GM18526 (cell line): ENCODE data around the gene ADAM15.

Experiments used
- POLR2A ChIP-seq: IDR thresholded peaks from 3 replicates; pipeline ENCODE4 v1.6.1; 2011; ENCODE audit not compliant: insufficient read length; ENCODE audit errors: extremely low read depth

The ADAM15 gene

GRCh38 chr1:155050560-155051341 is at the start of gene ADAM15:
Gene ADAM15 (plus strand): TSS chr1:155051316. CDS start chr1:155051387, 71 bp downstream.
- peak; percentile 40 for TF ChIP-seq POLR2A

- TF ChIP-seq POLR2A = no peak
Observed at GRCh38 chr1:155001425-155001674, 49.8 kb upstream of the ADAM15 start.

- TF ChIP-seq POLR2A = no peak
Observed at GRCh38 chr1:155001675-155002463, 49.2 kb upstream of the ADAM15 start.

GRCh38 chr1:155002464-155003226 is 48.5 kb upstream of the ADAM15 start, which contains the start of gene ZBTB7B:
Gene ZBTB7B (plus strand): TSS chr1:155002802. CDS start chr1:155014661, 11,859 bp downstream.
- peak; percentile 16 for TF ChIP-seq POLR2A

GRCh38 chr1:155003227-155003765 is 47.8 kb upstream of the ADAM15 start:
- TF ChIP-seq POLR2A = no peak

- no peak for TF ChIP-seq POLR2A
Observed at GRCh38 chr1:155003766-155004351, 47.3 kb upstream of the ADAM15 start.

GRCh38 chr1:155004352-155005075 is 46.6 kb upstream of the ADAM15 start:
- TF ChIP-seq POLR2A = no peak

GRCh38 chr1:155005076-155006011 is 45.8 kb upstream of the ADAM15 start:
- TF ChIP-seq POLR2A = no peak

- TF ChIP-seq POLR2A = no peak
Observed at GRCh38 chr1:155006601-155007101, 44.5 kb upstream of the ADAM15 start.

GRCh38 chr1:155007251-155007828 is 43.8 kb upstream of the ADAM15 start:
- TF ChIP-seq POLR2A = no peak

GRCh38 chr1:155008015-155008941 is 42.8 kb upstream of the ADAM15 start:
- no peak for TF ChIP-seq POLR2A

- TF ChIP-seq POLR2A = no peak
Observed at GRCh38 chr1:155009221-155009711, 41.9 kb upstream of the ADAM15 start.

GRCh38 chr1:155009742-155010141 is 41.4 kb upstream of the ADAM15 start:
- no peak for TF ChIP-seq POLR2A
